Upper lobe of right lung (tissue), 1 donor: ENCODE results near the gene AP5M1. TPM values are rescaled to one million over a fixed set of nuclear protein-coding genes. Genes with fewer than 3 reads are reported as not detected.

Experiments
- ATAC-seq: fragments of 200-7000 bp; cut with Tn5 transposase; one replicate; pipeline ENCODE4 v1.9.1; 2020; ENCODE audit warnings: mild to moderate bottlenecking, moderate library complexity
- DNase-seq: peaks from one replicate; pipeline ENCODE4 v3.0.0-alpha.2; 2020
- H3K27ac ChIP-seq: fragments of 200-600 bp; one replicate; pipeline ENCODE4 v1.8.0; 2022
- H3K27me3 ChIP-seq: fragments of 200-600 bp; one replicate; pipeline ENCODE4 v1.8.0; 2022; ENCODE audit warnings: mild to moderate bottlenecking
- H3K36me3 ChIP-seq: fragments of 200-600 bp; one replicate; pipeline ENCODE4 v1.8.0; 2022
- H3K4me1 ChIP-seq: fragments of 200-600 bp; one replicate; pipeline ENCODE4 v1.8.0; 2022
- H3K4me3 ChIP-seq: fragments of 200-600 bp; one replicate; pipeline ENCODE4 v1.8.0; 2022; ENCODE audit warnings: mild to moderate bottlenecking
- H3K9me3 ChIP-seq: fragments of 200-600 bp; one replicate; pipeline ENCODE4 v1.8.0; 2022
- CTCF ChIP-seq: fragments of 200-600 bp; IDR thresholded peaks from one replicate; pipeline ENCODE4 v1.8.0; 2022; ENCODE audit warnings: antibody characterized with exemption
- intact Hi-C: fragments of 100-400 bp; cut with DNase I; formaldehyde crosslinking; loops from one replicate; pipeline ENCODE4 v1.11.0; 2022
- total RNA-seq: library from RNA; stranded (reverse); fragmentation: NEBNext Ultra II Directional; extraction: Animal tissue kit (Norgen Biotek cat#: 25700); gene quantifications from one replicate; pipeline ENCODE4 v1.2.1, GENCODE V29; 2021
- donor health status: DM: no; HTN: yes; CAD: no; lungs with severe emphysema.

Gene AP5M1
- total RNA-seq, 1 donor from 2014 or later: 38.8 TPM

- H3K27me3 ChIP-seq: no peaks in the 10 kb centered on the region
- no peak overlapping the region for H3K4me3 ChIP-seq
- ATAC-seq (no peak), DNase-seq (no peak)
- H3K9me3 ChIP-seq: no peaks in the 10 kb centered on the region
- intact Hi-C loops: no loop called here
- H3K27ac ChIP-seq: no peak overlapping the region
- no peaks in the 10 kb centered on the region for H3K4me1 ChIP-seq
- TF ChIP-seq CTCF: no peak
- H3K36me3 ChIP-seq: no peaks in the 10 kb centered on the region
These were observed 45.8 kb downstream of the AP5M1 start for GRCh38 chr14:57314396-57315089.

- ATAC-seq: peak; percentile 90
- intact Hi-C loops: no loop called here
- TF ChIP-seq CTCF: peak; percentile 92
These were observed 48.6 kb downstream of the AP5M1 start for GRCh38 chr14:57317248-57317833.

GRCh38 chr14:57319636-57320192 lies 50.9 kb downstream of the AP5M1 start:
- no peaks in the 10 kb centered on the region for H3K9me3 ChIP-seq
- TF ChIP-seq CTCF: no peak
- H3K27ac ChIP-seq: no peak overlapping the region
- no peak for DNase-seq
- ATAC-seq: no peak
- intact Hi-C loops: no loop called here
- H3K4me1 ChIP-seq: no peaks in the 10 kb centered on the region
- no peaks in the 10 kb centered on the region for H3K27me3 ChIP-seq
- H3K36me3 ChIP-seq: no peaks in the 10 kb centered on the region
- no peak overlapping the region for H3K4me3 ChIP-seq

More at GRCh38 chr14:57317248-57317833, 48.6 kb downstream of the AP5M1 start:
- Histone ChIP-seq H3K4me1 (no peaks in the 10 kb centered on the region), H3K36me3 (no peaks in the 10 kb centered on the region), H3K27ac (no peak overlapping the region), H3K27me3 (no peaks in the 10 kb centered on the region), H3K4me3 (no peak overlapping the region), H3K9me3 (no peaks in the 10 kb centered on the region)
- DNase-seq: peak; percentile 64

GRCh38 chr14:57323721-57324120 lies 55.0 kb downstream of the AP5M1 start:
- Histone ChIP-seq H3K36me3 (no peaks in the 10 kb centered on the region), H3K9me3 (no peaks in the 10 kb centered on the region), H3K27ac (no peak overlapping the region), H3K4me3 (no peak overlapping the region), H3K27me3 (no peaks in the 10 kb centered on the region), H3K4me1 (no peaks in the 10 kb centered on the region)
- ATAC-seq (no peak), DNase-seq (no peak)
- intact Hi-C loops: no loop called here
- no peak for TF ChIP-seq CTCF

GRCh38 chr14:57326253-57326652 lies 57.5 kb downstream of the AP5M1 start:
- H3K4me1 ChIP-seq: no peaks in the 10 kb centered on the region
- H3K4me3 ChIP-seq: no peak overlapping the region
- DNase-seq (no peak), ATAC-seq (no peak)
- H3K27me3 ChIP-seq: no peaks in the 10 kb centered on the region
- no peaks in the 10 kb centered on the region for H3K9me3 ChIP-seq
- intact Hi-C loops: no loop called here
- no peaks in the 10 kb centered on the region for H3K36me3 ChIP-seq
- no peak for TF ChIP-seq CTCF
- H3K27ac ChIP-seq: no peak overlapping the region
